Adipose tissue (tissue), 3 donors: ENCODE measurements around the gene RPL27. TPM values are rescaled to one million over a fixed set of nuclear protein-coding genes. Genes with fewer than 3 reads are reported as not detected.

Source experiments
- H3K27ac ChIP-seq: one replicate; pipeline ENCODE4 v1.5.1; 2013; ENCODE audit warnings: low read depth, low read length
- WGBS, 3 donors: extraction: QIAGEN DNeasy Blood & Tissue Kit; methylation state at CpG; one replicate each; pipeline ENCODE4 v1.1.7; 2013; 5-methylcytosine and 5-hydroxymethylcytosine counted together
- polyA plus RNA-seq, 3 donors: library from polyadenylated mRNA; stranded (reverse); fragments of 200-250 nt; gene quantifications; one replicate each; pipeline ENCODE4 v1.2.3, GENCODE V29; 2013
- donor health status: healthy with polysubstance abuse.
- donor health status: Bipolar disorder and iron deficiency.
- donor health status: healthy.

The RPL27 gene
- polyA plus RNA-seq, 3 donors: 1,783 to 4,377 (median 3,127) TPM

GRCh38 chr17:43016216-43016615 lies 18.0 kb downstream of the RPL27 start:
- WGBS, 3 donors: 80 to 90% (median 83%) methylated on average over 7 of the region's 7 CpGs
- H3K27ac ChIP-seq: no peak overlapping the region

- no peak overlapping the region for H3K27ac ChIP-seq
- 63 to 71% (median 64%) methylated on average over 19 of the region's 19 CpGs for WGBS, 3 donors
Measured at GRCh38 chr17:43018008-43018853, 20.0 kb downstream of the RPL27 start.

- 23 to 53% (median 24%) methylated on average over 4 of the region's 4 CpGs for WGBS, 3 donors
- H3K27ac ChIP-seq: no peak overlapping the region
Measured at GRCh38 chr17:43018932-43019331, 20.7 kb downstream of the RPL27 start.

GRCh38 chr17:43019418-43019817 lies 21.2 kb downstream of the RPL27 start:
- H3K27ac ChIP-seq: peak overlapping the region; percentile 2
- WGBS, 3 donors: 16 to 58% (median 22%) methylated on average over 7 of the region's 7 CpGs

GRCh38 chr17:43020030-43020621 lies 21.9 kb downstream of the RPL27 start:
- WGBS, 3 donors: 27 to 76% (median 35%) methylated on average over 6 of the region's 6 CpGs
- H3K27ac ChIP-seq: peak overlapping the region; percentile 2

GRCh38 chr17:43020789-43021740 lies 22.8 kb downstream of the RPL27 start:
- peak overlapping the region; percentile 40 for H3K27ac ChIP-seq
- 8 to 14% (median 13%) methylated on average over 31 to 37 of the region's 40 CpGs for WGBS, 3 donors

- H3K27ac ChIP-seq: peak within 1 kb of the TSS; percentile 40
- 1% methylated on average over 73 to 80 of the region's 80 CpGs for WGBS, 3 donors
Measured at GRCh38 chr17:43021741-43022512, 23.7 kb downstream of the RPL27 start, which contains the start of gene VAT1. Gene VAT1 (minus strand): TSS chr17:43022385. CDS start chr17:43022322, 63 bp downstream.

- no peak within 1 kb of the TSS for H3K27ac ChIP-seq
- 0 to 1% (median 1%) methylated on average over 41 to 61 of the region's 61 CpGs for WGBS, 3 donors
Measured at GRCh38 chr17:43024407-43025289, 26.4 kb downstream of the RPL27 start, which contains the start of gene RND2. Gene RND2 (plus strand): TSS chr17:43025231. CDS start chr17:43025348, 117 bp downstream.

GRCh38 chr17:43025290-43025657 lies 27.1 kb downstream of the RPL27 start:
- no peak overlapping the region for H3K27ac ChIP-seq
- 4 to 13% (median 9%) methylated on average over 25 to 27 of the region's 27 CpGs for WGBS, 3 donors

- WGBS, 3 donors: 53 to 76% (median 74%) methylated on average over 14 to 16 of the region's 16 CpGs
- H3K27ac ChIP-seq: no peak overlapping the region
Measured at GRCh38 chr17:43025766-43026537, 27.7 kb downstream of the RPL27 start.

GRCh38 chr17:43026595-43026994 lies 28.4 kb downstream of the RPL27 start:
- no peak overlapping the region for H3K27ac ChIP-seq
- 69 to 71% (median 70%) methylated on average over 5 of the region's 5 CpGs for WGBS, 3 donors

GRCh38 chr17:43027091-43028032 lies 29.1 kb downstream of the RPL27 start:
- 74 to 86% (median 81%) methylated on average over 9 of the region's 9 CpGs for whole genome bisulfite sequencing, 3 donors
- H3K27ac ChIP-seq: no peak overlapping the region

- 78 to 89% (median 83%) methylated on average over 17 of the region's 17 CpGs for WGBS, 3 donors
- H3K27ac ChIP-seq: no peak overlapping the region
Measured at GRCh38 chr17:43028221-43028861, 30.1 kb downstream of the RPL27 start.

GRCh38 chr17:43030137-43030767 lies 32.0 kb downstream of the RPL27 start:
- 57 to 76% (median 75%) methylated on average over 6 of the region's 6 CpGs for WGBS, 3 donors
- no peak overlapping the region for H3K27ac ChIP-seq
